Measurements from ENCODE around the gene PAPOLA. TPM values are rescaled to one million over a fixed set of nuclear protein-coding genes. Genes with fewer than 3 reads are reported as not detected.

PAPOLA gene
- total RNA-seq, 5 donors from 2014 or later (not counting 1 experiment from before 2014, with no cell fraction given): 168 to 207 (median 183) TPM

Other genes starting within 250 kb of the PAPOLA start
- gene BDKRB1, start 246.2 kb upstream of the PAPOLA start, total RNA-seq: not detected
- 10 to 100 TPM; 27.7 to 37.3 (median 31.5) TPM for gene ATG2B, start 139.0 kb upstream of the PAPOLA start, total RNA-seq
- 10 to 100 TPM in 4 of 5 donors, 1 to 10 TPM in 1; 5.9 to 18.8 (median 15.0) TPM for gene GSKIP, start 138.9 kb upstream of the PAPOLA start, total RNA-seq
- gene AK7, start 110.3 kb upstream of the PAPOLA start, total RNA-seq: under 1 TPM in 2 of 5 donors, not detected in 3; 0.13 to 0.20 TPM

Measured in T-cell (primary cell).